RWPE2 (cell line): ENCODE data around the gene GSTM5.
"Not testable (repeated sequence)": the region's sequence is repeated elsewhere in the genome, so short reads cannot be mapped to it uniquely, and the experiment has no call there.

Experiments used
- ATAC-seq: fragments of 200-7000 bp; cut with Tn5 transposase; 3 replicates; pipeline ENCODE4 v1.9.1; 2021; ENCODE audit warnings: low read depth
- DNase-seq: peaks from one replicate; pipeline ENCODE4 v3.0.0-alpha.2; 2020; ENCODE audit warnings: low spot score
- H3K27ac ChIP-seq: fragments of 450-650 bp; 2 replicates; pipeline ENCODE4 v1.5.1; 2017; ENCODE audit warnings: mild to moderate bottlenecking; ENCODE audit not compliant: poor library complexity, severe bottlenecking
- H3K27me3 ChIP-seq: fragments of 250-450 bp; sonication (Bioruptor Pico); 2 replicates; pipeline ENCODE4 v1.5.1; 2021; ENCODE audit warnings: mild to moderate bottlenecking, moderate library complexity; ENCODE audit not compliant: insufficient read depth, poor library complexity, severe bottlenecking
- H3K36me3 ChIP-seq: fragments of 250-450 bp; sonication (Bioruptor Pico); 2 replicates; pipeline ENCODE4 v1.5.1; 2020; ENCODE audit warnings: low read depth, mild to moderate bottlenecking, moderate library complexity
- H3K4me1 ChIP-seq: fragments of 250-450 bp; sonication (Bioruptor Pico); 2 replicates; pipeline ENCODE4 v1.5.1; 2021; ENCODE audit warnings: mild to moderate bottlenecking, moderate library complexity; ENCODE audit not compliant: insufficient read depth, poor library complexity, severe bottlenecking
- H3K4me3 ChIP-seq: fragments of 250-450 bp; sonication (Bioruptor Pico); 2 replicates; pipeline ENCODE4 v1.5.1; 2021; ENCODE audit warnings: mild to moderate bottlenecking, moderate library complexity; ENCODE audit not compliant: severe bottlenecking
- H3K9me3 ChIP-seq: fragments of 250-450 bp; sonication (Bioruptor Pico); 2 replicates; pipeline ENCODE4 v1.5.1; 2021; ENCODE audit warnings: mild to moderate bottlenecking, moderate library complexity; ENCODE audit not compliant: severe bottlenecking
- TF ChIP-seq, protein P1 (sequence below): fragments of 450-650 bp; IDR thresholded peaks from one replicate; pipeline ENCODE4 v1.5.1; 2017; ENCODE audit warnings: mild to moderate bottlenecking, moderate library complexity; ENCODE audit not compliant: poor library complexity, severe bottlenecking

Gene GSTM5

DNA sequence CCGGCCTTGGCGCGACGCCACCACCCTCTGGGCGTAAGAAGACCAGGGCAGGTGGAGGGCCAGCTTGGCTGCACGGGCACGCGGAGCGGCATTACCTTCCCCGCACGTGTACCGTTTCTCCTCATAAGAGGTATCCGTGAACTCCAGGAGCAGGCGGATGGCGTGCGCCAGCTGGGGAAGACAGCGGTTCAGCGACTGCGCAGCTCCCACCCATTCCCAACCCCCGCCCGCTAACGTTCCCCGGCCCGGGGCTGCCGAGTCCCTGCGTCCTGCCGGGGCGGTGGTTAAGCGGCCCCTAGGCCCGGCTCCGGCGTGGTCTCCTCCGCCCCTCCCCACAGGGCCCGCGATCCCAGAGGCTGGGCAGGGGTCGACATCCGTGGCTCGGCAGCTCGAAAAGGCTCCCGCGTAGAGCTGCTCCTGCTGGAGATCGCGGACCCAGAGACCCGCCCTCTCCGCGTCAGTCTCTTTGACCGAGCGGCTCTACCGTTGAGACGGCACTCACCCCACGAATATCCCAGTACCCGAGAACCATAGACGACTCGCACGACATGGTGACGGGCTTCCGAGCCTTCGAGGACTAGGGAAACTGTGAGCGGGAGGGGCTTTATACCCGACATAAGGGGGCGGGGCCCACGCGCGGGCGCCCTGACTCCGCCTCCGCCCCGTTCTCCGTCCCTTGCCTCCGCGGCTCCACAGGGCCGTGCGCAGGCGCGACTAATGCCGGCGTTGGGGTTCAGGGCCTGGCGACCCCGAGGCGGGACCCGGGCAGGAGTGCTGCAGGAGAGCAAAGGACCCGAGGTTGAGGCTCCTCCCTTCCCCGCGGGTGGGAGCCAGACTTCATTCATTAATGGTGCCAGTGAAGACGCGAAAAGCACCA lies 27.9 kb downstream of the GSTM5 start:
- Histone ChIP-seq H3K4me3 (peak overlapping the region; percentile 52), H3K36me3 (peaks cover 15% of the 10 kb centered on the region), H3K9me3 (no peaks in the 10 kb centered on the region), H3K27ac (no peak overlapping the region), H3K27me3 (no peaks in the 10 kb centered on the region), H3K4me1 (no peaks in the 10 kb centered on the region)
- DNase-seq (no peak), ATAC-seq (peak; percentile 86)
- TF ChIP-seq, protein P1, sequence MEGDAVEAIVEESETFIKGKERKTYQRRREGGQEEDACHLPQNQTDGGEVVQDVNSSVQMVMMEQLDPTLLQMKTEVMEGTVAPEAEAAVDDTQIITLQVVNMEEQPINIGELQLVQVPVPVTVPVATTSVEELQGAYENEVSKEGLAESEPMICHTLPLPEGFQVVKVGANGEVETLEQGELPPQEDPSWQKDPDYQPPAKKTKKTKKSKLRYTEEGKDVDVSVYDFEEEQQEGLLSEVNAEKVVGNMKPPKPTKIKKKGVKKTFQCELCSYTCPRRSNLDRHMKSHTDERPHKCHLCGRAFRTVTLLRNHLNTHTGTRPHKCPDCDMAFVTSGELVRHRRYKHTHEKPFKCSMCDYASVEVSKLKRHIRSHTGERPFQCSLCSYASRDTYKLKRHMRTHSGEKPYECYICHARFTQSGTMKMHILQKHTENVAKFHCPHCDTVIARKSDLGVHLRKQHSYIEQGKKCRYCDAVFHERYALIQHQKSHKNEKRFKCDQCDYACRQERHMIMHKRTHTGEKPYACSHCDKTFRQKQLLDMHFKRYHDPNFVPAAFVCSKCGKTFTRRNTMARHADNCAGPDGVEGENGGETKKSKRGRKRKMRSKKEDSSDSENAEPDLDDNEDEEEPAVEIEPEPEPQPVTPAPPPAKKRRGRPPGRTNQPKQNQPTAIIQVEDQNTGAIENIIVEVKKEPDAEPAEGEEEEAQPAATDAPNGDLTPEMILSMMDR: no peak

DNA sequence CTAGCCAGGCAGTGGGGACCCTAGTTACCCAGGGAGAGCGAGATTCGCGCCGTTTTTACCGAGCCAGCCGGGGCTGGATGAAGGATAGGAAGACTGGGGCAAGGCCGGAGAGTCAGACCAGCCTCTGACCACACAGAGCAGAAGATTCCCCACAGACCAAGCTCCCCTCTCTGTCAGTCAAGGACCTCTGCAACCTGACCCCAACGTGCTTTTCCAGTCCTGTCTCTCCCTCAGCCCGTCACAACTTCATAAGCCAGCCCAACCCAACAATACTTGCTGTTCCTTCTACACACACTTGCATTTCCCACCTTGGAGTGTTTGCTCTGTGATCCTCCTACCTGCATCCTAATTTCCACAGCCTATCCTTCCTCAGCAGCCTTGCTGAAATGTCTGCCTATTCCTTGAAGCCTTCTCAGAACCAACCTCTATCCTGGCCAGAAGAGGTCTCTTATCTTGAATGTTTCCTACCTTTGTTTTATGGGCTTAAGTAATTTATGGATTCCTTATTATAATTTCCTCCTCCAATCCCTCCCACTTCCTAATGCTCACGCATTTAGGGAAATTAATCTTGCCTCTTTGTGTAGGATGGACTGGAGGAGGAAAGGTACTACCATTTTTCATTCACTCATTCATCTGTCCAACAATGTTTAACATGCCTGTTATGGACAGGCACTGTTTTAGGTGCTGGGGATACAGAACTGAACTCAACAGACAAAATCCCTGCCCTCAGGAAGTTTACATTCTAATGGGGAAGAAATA lies 28.7 kb downstream of the GSTM5 start, which contains the start of gene GSTM3:
Gene GSTM3 (minus strand): TSS at position 424 of the 759 bp plus-strand sequence. CDS start 751 bp downstream, outside the sequence.
- H3K27me3 ChIP-seq: no peaks in the 10 kb centered on the region
- no peaks in the 10 kb centered on the region for H3K4me1 ChIP-seq
- peaks cover 15% of the 10 kb centered on the region for H3K36me3 ChIP-seq
- ATAC-seq: peak; percentile 43
- no peaks in the 10 kb centered on the region for H3K9me3 ChIP-seq
- TF ChIP-seq, protein P1: no peak
- no peak within 1 kb of the TSS for H3K27ac ChIP-seq
- H3K4me3 ChIP-seq: peak within 1 kb of the TSS; percentile 52
- DNase-seq: no peak

DNA sequence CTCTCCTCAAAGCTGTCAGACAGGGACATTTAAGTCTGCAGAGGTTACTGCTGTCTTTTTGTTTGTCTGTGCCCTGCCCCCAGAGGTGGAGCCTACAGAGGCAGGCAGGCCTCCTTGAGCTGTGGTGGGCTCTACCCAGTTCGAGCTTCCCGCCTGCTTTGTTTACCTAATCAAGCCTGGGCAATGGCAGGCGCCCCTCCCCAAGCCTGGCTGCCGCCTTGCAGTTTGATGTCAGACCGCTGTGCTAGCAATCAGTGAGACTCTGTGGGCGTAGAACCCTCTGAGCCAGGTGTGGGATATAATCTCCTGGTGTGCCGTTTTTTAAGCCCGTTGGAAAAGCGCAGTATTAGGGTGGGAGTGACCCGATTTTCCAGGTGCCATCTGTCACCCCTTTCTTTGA lies 36.3 kb downstream of the GSTM5 start:
- ATAC-seq, H3K4me3 ChIP-seq, H3K36me3 ChIP-seq, H3K9me3 ChIP-seq, H3K27ac ChIP-seq, H3K4me1 ChIP-seq, H3K27me3 ChIP-seq, DNase-seq: not testable (repeated sequence)

DNA sequence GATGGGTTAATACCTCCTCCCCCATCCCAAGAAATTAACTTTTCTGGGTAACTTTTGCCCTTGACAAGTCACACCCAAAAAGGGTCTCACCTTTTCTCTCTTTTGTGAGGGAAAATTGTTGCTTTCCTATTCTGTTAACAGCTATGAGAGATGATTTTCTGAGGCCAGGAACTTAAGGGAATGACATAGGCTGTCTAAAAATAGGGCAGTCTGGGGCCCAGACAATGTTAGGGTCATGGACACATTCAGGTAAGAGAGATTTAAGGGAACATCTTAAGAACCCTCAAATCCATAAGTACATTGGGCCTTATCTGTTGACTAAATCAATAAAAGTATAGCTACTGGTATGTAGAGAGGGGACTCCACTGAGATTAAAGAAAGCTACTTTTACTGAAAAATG lies 37.2 kb downstream of the GSTM5 start:
- no peaks in the 10 kb centered on the region for H3K36me3 ChIP-seq
- ATAC-seq: no peak
- no peaks in the 10 kb centered on the region for H3K9me3 ChIP-seq
- no peaks in the 10 kb centered on the region for H3K4me1 ChIP-seq
- TF ChIP-seq, protein P1: no peak
- no peak overlapping the region for H3K4me3 ChIP-seq
- no peak overlapping the region for H3K27ac ChIP-seq
- H3K27me3 ChIP-seq: no peaks in the 10 kb centered on the region
- DNase-seq: no peak

DNA sequence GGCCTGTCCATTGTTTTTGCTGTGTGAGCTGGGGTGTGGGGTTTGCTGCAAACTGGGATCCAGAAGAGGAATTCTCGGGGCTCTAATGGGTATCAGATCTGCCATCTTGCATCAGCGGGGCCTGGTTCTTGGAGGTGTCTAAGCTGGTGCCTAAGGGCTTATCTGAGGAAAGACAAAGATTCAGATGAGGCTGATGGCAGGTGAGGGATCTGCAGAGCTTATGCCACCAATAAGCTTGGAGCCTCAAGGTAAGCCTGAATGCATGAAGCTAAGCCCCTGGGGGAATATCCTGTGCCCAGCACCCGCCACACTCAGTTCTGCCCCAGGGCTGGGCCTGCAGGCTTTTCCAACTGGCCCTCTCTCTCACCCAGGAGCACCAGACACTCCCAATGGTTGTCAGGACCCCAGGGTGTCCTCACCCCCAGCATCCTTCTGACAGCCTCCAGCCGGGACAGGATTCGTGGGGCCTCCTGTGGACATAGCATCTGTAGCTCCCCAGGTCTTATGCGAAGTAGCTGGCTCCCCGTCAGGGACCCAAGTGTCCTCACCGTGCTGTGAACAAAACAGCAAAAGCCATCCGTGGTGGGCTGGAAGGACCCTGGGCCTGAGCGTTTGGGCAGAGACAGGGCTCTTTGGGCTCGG lies 38.3 kb downstream of the GSTM5 start:
- no peaks in the 10 kb centered on the region for H3K27me3 ChIP-seq
- H3K27ac ChIP-seq: no peak overlapping the region
- ATAC-seq (no peak), DNase-seq (no peak)
- no peaks in the 10 kb centered on the region for H3K36me3 ChIP-seq
- TF ChIP-seq, protein P1: no peak
- H3K9me3 ChIP-seq: no peaks in the 10 kb centered on the region
- H3K4me1 ChIP-seq: no peaks in the 10 kb centered on the region
- no peak overlapping the region for H3K4me3 ChIP-seq
